Neural crest cell (in vitro differentiated cells): Measurements from ENCODE around the gene ZSWIM6. TPM values are rescaled to one million over a fixed set of nuclear protein-coding genes. Genes with fewer than 3 reads are reported as not detected.

ENCODE experiments used
- DNase-seq: peaks from one replicate; pipeline ENCODE4 v3.0.0; 2021; ENCODE audit warnings: low read depth, mixed read lengths, low spot score
- H3K27ac Mint-ChIP-seq: one replicate; pipeline ENCODE4 v1.8.0; 2021; ENCODE audit warnings: mild to moderate bottlenecking, mixed read lengths; ENCODE audit not compliant: unreplicated experiment
- H3K27me3 Mint-ChIP-seq: 2 replicates; pipeline ENCODE4 v1.8.0; 2021; ENCODE audit warnings: low read depth, mild to moderate bottlenecking, mixed read lengths
- H3K36me3 Mint-ChIP-seq: 2 replicates; pipeline ENCODE4 v1.8.0; 2021; ENCODE audit warnings: low read depth, mild to moderate bottlenecking, mixed read lengths
- H3K4me1 Mint-ChIP-seq: 2 replicates; pipeline ENCODE4 v1.8.0; 2021; ENCODE audit warnings: mixed read lengths
- H3K4me3 Mint-ChIP-seq: one replicate; pipeline ENCODE4 v1.8.0; 2021; ENCODE audit warnings: mild to moderate bottlenecking, mixed read lengths
- H3K9me3 Mint-ChIP-seq: 2 replicates; pipeline ENCODE4 v1.8.0; 2021; ENCODE audit warnings: mixed read lengths
- CTCF ChIP-seq: fragments of 200-600 bp; sonication (generic); conservative IDR thresholded peaks from 2 replicates; pipeline ENCODE4 v1.5.0; 2021; ENCODE audit warnings: antibody characterized with exemption, mild to moderate bottlenecking
- total RNA-seq: library from RNA; stranded (reverse); gene quantifications from 2 replicates; pipeline ENCODE4 v1.2.1, GENCODE V29; 2021

ZSWIM6 gene
- total RNA-seq, 1 donor from 2014 or later, result 33.8 TPM

- no peak for DNase-seq
- Mint-ChIP-seq H3K36me3 (no peaks in the 10 kb centered on the region), H3K4me1 (peaks cover 32% of the 10 kb centered on the region), H3K4me3 (no peak overlapping the region), H3K27me3 (no peaks in the 10 kb centered on the region), H3K9me3 (no peaks in the 10 kb centered on the region), H3K27ac (no peak overlapping the region)
- no peak for TF ChIP-seq CTCF
Observed at GRCh38 chr5:61461926-61462325, 129.9 kb downstream of the ZSWIM6 start.

GRCh38 chr5:61463596-61463995 lies 131.5 kb downstream of the ZSWIM6 start:
- Mint-ChIP-seq H3K27me3 (no peaks in the 10 kb centered on the region), H3K36me3 (no peaks in the 10 kb centered on the region), H3K4me1 (peaks cover 41% of the 10 kb centered on the region), H3K27ac (no peak overlapping the region), H3K4me3 (no peak overlapping the region), H3K9me3 (no peaks in the 10 kb centered on the region)
- no peak for TF ChIP-seq CTCF
- DNase-seq, result no peak

GRCh38 chr5:61464512-61464911 lies 132.5 kb downstream of the ZSWIM6 start:
- no peak for TF ChIP-seq CTCF
- DNase-seq, result no peak
- Mint-ChIP-seq H3K4me3 (peak overlapping the region; percentile 15), H3K27ac (peak overlapping the region; percentile 67), H3K9me3 (no peaks in the 10 kb centered on the region), H3K36me3 (no peaks in the 10 kb centered on the region), H3K27me3 (no peaks in the 10 kb centered on the region), H3K4me1 (peaks cover 41% of the 10 kb centered on the region)

GRCh38 chr5:61465066-61465465 lies 133.0 kb downstream of the ZSWIM6 start:
- H3K36me3 Mint-ChIP-seq, result peaks cover 3% of the 10 kb centered on the region
- no peak for TF ChIP-seq CTCF
- peaks cover 2% of the 10 kb centered on the region for H3K9me3 Mint-ChIP-seq
- H3K27ac Mint-ChIP-seq, result no peak overlapping the region
- no peak overlapping the region for H3K4me3 Mint-ChIP-seq
- H3K4me1 Mint-ChIP-seq, result peaks cover 41% of the 10 kb centered on the region
- H3K27me3 Mint-ChIP-seq, result no peaks in the 10 kb centered on the region
- DNase-seq, result no peak

- DNase-seq, result no peak
- peaks cover 38% of the 10 kb centered on the region for H3K4me1 Mint-ChIP-seq
- no peak for TF ChIP-seq CTCF
- H3K27me3 Mint-ChIP-seq, result no peaks in the 10 kb centered on the region
- H3K36me3 Mint-ChIP-seq, result peaks cover 3% of the 10 kb centered on the region
- no peak overlapping the region for H3K27ac Mint-ChIP-seq
- H3K9me3 Mint-ChIP-seq, result peaks cover 3% of the 10 kb centered on the region
- no peak overlapping the region for H3K4me3 Mint-ChIP-seq
Observed at GRCh38 chr5:61465496-61465895, 133.4 kb downstream of the ZSWIM6 start.

GRCh38 chr5:61466017-61466416 lies 134.0 kb downstream of the ZSWIM6 start:
- Mint-ChIP-seq H3K36me3 (peaks cover 7% of the 10 kb centered on the region), H3K27me3 (no peaks in the 10 kb centered on the region), H3K27ac (no peak overlapping the region), H3K4me3 (no peak overlapping the region), H3K4me1 (peaks cover 35% of the 10 kb centered on the region), H3K9me3 (peaks cover 3% of the 10 kb centered on the region)
- no peak for TF ChIP-seq CTCF
- no peak for DNase-seq
